HuH-7 (cell line): ENCODE results near the gene HMCN2.
"Not testable (repeated sequence)": the region's sequence is repeated elsewhere in the genome, so short reads cannot be mapped to it uniquely, and the experiment has no call there.

Source experiments
- DNase-seq: peaks from one replicate; pipeline ENCODE4 v3.0.0; 2011; ENCODE audit warnings: low spot score

HMCN2 gene

DNA sequence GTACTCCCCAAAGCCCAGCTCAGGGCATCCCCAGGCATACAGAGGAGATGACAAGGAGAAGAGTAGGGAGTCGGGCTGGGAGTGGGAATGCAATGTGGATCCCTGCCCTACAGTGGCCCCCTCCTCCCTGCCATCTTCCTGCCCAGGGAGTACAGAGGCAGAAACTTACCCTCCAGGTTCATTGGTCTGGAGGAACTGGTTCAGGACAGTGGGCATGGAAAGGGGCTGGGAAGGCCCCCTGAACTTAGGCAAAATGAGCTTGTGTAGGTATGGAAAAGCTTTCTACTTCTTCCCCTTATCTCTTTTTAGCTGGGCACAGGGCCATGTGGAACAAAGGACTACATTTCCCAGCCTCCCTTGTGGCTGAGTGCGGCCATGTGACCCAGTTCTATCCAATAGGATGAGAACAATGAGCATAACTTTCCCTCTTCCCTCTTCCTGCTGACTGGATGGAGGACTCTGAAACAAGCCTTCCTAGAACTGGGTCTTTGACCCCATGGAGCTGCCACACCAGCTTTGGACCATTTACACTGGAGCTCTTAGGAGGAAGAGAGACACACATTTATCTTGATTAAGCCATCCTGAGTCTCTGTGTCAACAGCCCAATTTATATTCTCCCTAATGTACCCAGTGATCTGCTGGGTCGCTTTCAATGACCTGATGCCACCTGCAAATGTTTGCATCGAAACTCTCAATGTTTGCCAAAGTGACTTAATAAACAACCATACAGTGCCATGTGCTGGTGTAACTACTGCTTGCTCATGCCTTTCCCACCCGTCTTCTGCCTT, 25.0 kb upstream of the HMCN2 start:
- peak; percentile 80 for DNase-seq

DNA sequence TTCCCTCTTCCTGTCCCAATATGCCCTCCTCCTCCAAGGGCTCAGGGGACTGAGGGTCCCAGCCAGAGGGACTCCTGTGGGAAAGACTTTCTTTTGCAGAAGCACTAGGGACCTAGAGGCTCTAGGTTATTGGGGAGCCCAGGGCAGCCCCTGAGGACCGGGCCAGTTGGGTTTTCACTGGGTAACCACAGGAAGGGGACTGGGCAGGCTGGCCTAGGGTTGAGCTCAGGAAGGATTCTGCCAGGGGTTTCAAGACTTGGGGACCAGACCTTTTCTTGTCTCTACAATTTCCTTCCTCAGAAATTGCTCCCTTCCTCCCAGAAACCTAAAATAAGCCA, 24.4 kb upstream of the HMCN2 start:
- DNase-seq, result no peak

DNA sequence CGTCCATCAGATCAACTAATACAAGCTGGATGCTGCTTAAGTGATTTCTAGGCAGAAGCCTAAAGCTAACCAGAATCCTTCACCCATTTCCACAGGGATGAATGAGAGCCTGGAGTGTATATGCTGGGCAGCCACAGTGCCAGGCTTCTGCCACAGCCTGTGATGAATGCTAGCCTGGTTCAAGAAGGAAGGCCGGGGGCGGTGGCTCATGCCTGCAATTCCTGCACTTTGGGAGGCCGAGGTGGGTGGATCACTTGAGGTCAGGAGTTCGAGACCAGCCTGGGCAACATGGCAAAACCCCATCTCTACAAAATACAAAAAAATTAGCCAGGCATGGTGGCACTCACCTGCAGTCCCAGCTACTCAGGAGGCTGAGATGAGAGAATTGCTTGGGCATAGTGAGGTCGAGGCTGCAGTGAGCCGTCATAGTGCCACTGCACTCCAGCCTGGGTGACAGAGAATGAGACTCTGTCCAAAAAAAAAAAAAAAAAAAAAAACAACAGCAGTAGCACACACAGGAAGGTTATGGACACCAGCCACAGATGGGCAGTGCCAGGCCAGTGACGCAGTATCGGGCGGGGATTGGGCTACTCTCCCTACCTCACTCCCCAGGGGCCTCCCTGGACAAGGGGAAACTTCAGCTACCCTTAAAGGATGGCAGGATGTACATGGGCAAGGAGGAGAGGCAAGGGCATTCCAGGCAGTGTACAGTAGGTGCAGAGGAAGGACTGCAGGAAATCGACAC, 23.1 kb upstream of the HMCN2 start:
- no peak for DNase-seq

DNA sequence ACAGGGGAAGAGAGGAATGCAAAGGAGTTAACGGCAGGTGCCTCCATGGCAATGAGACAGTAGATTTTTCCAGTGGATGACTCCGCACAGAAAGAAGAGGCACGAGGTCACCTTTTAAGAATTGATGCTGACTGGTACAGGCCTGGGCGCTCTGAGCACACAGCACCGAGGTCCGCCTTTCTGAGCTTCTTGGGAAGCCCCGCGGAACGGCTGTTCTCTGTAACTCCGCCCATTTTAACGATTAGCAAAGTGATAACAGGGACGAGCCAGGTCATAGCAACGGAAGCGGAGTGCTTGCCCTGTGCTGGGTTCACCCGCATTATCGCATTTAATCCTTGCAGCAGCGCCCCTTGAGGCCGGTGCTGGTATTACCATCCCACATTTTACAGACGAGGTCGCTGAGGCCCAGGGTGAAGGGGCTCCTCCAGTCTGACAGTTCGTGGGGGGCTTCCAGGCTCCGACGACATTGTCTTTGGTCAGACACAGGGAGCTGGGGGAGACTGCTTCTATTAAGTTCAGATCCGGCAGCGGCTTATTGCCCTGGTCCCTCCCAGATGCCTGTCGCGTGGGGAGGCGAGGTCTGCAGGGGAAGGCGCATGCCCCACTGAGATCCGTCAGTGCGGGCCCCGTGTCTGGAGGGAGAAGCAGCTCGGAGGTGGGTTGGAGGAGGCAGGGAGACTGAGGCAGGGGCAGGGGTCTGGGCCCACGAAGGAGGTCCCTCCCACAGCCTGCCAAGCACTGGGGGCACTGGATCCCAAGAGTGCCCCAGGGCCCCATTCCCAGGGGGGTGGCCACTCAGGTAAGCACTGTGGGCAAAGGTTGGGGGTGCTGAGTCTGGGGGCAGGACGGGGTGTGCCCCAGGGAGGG, 22.3 kb upstream of the HMCN2 start:
- DNase-seq, result peak; percentile 83

DNA sequence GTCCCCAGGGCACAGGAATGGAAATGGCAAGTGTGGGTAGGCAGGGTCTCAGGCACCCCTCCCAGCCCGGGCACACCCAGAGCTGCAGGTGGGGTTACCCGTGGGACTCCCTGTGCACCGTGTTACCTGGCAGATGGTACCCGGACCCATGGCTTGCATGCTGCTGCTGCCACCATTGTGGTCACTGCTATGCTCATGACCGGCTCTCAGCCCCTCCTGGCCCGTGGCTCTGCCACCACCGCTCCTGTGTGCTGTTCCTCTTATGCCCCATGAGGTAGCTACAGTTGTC, 21.7 kb upstream of the HMCN2 start:
- DNase-seq, result no peak

DNA sequence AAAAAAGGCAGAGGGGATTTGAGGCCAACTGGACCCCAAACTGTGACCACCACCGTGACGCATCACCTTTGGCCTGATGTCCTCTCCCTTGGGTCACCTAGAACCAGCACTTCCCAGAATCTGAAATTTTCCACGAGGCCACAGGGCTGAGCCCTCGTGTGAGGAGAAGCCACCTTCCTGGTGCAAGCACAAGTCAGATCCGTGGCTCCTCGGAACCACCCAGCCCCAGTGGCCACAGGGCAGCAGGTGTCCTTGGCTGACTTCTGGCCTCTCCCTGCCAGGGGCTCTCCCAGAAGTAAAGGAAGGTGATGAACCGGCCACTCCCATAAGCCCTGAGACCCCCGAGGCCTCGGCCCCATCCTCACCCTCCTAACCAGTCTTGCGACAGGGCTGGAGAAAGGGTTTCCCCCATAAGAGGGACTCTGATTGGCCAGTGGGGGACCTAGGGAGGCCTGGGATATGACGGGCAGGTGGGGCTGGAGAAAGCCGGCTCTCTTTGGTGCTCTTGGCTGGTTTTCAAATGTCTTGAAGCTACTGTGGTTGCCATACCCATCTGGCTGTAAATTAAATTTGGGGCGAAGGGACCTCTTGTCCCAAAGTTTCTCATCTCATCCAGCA, 20.9 kb upstream of the HMCN2 start:
- DNase-seq, result no peak

DNA sequence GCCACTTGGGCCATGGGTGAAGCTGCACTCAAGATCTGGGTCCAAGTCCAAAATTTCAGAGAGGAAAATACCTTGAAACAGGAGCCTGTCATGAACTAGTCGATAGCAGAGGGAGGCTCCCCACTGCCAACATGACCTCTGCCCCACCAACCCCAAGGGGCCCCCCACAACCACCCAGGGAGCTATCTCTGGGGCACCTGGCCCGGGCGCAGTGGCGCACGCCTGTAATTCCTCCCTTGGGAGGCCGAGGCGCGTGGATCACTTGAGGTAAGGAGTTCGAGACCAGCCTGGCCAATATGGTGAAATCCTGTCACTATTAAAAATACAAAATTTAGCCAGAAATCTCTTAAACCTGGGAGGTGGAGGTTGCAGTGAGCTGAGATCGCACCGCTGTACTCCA, 20.1 kb upstream of the HMCN2 start:
- no peak for DNase-seq

DNA sequence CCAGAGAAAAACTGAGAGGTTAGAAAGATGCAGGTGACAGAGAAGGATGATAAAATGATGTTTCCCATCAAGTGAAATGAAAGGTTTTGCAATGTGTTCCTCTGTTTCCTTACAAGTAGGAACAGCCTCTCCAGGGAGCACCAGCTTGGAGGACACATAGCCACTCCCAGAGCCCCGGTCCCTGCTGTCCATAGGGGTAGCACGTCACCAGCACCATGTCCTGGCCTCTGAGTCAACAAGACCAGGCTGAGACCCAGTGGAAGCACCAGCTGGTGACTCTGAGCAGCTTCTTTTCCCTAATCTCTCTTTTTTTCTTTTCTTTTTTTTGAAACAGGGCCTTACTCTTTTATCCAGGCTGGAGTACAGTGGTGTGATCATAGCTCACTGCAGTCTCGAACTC, 19.4 kb upstream of the HMCN2 start:
- DNase-seq, result no peak

DNA sequence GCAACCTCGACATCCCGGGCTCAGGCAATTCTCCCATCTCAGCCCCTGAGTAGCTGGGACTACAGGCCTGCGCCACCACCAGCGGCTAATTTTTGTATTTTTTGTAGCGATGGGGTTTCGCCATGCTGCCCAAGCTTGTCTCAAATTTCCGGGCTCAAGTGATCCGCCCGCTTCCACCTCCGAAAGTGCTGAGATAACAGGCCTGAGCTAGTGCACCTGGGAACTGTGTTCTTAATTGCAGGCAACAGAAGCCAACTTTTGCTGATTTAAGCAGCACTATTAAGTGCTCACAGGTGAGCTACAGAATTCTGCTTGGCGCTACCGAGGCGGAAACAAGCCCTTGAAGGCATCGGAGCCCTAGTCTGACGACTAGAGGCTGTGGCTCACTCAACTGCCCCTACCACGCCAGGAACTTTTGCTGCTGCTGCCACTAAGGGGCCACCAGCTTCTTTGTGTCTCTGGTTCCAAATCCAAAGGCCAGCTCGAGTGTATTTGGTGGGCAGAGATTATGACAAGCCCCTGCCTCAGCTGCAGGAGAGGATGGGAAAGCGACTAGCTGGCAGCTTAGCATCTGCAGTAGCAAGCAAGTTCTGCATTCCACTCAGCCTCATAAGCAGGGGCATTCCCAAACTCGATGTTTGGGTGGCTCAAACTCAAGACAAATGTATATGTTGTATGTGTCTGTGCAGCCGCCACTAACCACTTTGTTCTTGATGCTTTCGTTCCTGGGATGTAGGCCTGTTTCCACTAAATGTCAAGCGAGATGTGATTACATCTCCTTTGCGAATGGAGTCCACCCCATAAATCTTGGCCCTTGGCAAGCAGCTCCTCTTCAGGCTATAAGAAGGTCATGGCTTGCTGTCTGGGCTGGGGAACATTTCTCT, 10.6 kb upstream of the HMCN2 start:
- DNase-seq, result no peak

DNA sequence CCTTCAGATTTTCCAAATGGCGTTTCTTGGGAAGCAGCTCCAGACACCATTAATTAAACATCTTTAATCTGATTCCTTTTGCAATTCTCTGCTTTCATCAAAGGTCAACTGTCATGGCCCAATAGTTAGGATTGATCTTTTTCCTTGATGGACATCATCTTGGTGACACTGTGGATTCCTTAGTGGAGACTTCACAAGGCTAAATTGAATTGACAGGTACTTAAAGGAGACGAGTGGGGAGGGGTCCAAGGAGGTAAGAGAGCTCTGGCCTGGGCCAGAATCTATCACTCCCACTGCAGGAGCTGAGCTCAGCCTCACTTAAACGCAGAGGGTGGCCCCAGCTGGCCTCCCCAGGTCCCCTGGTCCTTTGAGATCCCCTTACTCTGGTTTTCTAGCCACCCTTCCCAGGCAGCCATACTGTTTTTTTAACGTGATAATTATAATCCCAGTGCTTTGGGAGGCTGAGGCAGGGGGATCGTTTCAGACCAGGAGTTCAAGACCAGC, 9.9 kb upstream of the HMCN2 start:
- no peak for DNase-seq

DNA sequence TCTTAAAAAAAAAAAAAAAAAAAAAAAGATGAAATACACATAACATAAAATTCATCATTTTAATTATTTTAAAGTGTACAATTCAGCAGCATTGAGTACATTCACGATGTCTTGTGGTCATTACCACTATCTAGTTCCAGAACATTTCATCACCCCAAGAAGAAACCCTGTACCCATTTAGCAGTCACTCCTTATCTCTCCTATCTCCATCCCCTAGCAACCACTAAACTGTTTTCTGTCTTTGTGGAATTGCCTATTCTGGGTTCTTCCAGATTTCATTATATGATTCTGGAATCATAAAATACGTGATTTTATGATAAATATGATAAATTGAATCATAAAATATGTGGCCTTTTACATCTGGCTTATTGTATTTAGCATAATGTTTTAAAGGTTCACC, 8.9 kb upstream of the HMCN2 start:
- DNase-seq, result no peak

DNA sequence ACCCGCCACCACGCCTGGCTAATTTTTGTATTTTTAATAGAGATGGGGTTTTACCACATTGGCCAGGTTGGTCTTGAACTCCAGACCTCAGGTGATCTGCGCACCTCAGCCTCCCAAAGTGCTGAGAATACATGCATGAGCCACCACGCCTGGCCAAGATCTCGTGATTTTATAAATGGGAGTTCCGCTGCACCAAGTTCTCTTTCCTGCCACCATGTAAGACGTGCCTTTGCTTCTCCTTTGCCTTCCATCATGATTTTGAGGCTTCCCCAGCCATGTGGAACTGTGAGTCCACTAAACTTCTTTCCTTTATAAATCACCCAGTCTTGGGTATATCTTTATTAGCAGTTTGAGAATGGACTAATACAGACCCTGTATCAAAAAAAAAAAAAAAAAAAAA, 7.4 kb upstream of the HMCN2 start:
- not testable (repeated sequence) for DNase-seq

DNA sequence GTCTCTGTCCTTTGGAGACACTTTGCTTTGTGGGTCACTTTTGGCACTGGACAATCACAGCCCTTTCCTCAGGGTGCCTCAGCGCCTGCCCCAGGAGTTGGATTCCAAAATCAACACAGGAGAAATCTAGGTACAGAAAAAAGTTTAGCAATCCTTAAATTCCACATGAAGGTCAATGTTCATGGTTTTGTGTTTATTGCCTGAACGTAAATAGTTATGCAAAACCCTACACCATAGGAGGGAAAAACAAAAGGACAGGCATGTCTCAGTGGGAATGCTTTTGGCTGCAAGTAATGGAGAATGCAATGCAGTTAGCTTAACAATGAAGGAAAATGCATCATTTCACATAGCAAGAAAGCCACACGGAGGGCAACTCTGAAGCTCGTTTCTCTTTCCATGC, 6.5 kb upstream of the HMCN2 start:
- no peak for DNase-seq

DNA sequence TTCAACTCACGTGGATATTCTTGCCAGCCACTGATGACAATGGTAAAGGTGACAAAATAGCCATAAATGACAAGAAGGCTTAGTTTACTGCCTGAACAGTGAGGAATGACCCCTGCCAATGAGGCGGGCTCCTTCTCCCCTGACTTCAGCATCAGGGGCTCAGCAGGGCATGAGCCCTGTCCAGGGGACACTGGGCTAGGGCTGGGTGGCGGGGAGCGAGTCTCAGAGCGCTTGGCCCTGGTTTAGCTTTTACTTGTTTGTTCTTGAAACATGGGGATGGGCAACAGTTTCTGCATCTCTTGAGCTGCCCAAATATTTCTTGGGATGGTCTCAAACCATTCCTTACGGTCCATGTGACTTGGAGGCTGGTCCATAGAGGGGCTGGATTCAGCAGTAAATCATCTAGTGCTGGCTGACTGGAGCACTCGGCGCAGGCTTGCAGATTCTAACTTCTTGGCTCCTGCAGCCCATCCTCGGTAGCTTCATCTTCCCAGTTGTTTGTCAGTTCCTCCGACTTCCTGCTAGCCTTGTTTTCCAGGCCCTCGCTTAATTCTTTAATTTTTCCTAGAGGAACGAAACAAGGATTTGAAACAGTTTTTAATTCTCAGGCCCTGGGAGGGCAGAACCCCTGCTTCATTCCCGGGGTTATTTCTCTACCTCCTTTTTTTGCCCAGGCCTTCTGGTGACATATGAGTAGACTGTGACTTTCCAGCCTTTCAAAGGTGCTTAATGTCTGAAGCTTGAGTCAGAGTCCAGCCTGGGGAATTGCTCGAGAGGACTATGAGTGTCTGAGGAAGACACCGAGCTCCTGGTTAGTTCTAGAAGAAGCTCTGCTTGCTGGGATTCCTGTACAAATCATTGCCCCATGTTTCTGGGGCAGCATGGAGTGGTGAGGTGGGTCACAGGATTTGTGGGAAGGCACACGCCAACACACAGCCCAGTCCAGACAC, 4.5 kb upstream of the HMCN2 start:
- DNase-seq, result no peak

DNA sequence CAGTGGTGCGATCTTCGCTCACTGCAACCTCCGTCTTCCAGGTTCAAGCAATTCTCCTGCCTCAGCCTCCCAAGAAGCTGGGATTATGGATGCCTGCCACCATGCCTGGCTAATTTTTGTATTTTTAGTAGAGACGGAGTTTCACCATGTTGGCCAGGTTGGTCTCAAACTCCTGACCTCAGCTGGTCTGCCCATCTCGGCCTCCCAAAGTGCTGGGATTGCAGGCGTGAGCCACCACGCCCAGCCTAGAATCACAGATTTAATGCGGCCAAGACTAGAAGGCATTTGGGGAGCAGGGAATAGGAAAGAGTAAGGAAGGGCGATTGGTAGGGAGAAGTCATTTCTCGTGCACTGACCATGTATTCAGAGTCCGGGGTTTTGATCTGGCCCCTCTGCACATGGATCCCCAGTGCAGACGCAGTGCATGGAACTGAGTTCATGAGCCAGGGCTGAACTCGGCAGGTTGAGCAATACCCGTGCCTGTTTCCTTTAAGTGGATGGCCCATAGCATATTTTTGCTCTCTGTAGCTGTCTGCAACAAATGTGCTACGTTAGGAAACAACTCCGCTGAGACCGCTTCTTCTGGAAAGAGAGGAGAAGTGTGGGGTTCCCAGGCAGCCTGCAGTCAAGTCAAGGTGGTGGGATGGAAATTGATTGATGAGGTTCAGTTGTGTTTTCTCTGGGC, 3.4 kb upstream of the HMCN2 start:
- peak; percentile 62 for DNase-seq

DNA sequence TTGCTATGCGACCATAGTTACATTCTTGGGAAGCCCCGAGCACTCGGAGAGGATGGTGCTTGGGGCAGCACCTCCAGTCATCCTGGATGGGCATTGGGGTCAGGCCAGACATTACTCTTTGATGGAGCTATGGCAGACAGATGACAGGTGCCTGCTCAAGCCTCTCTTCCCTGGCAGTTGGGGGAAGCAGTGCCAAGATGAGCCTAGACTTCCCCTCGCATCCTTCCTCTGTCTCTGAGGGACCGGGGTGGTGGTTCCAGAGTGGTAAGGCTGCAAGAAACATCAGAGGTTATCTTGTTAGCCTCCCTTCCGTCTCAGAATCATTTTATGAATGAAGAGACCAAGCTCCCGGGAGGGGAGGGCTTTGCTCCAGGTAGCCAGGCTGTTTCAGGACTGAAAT, 2.8 kb upstream of the HMCN2 start:
- no peak for DNase-seq

DNA sequence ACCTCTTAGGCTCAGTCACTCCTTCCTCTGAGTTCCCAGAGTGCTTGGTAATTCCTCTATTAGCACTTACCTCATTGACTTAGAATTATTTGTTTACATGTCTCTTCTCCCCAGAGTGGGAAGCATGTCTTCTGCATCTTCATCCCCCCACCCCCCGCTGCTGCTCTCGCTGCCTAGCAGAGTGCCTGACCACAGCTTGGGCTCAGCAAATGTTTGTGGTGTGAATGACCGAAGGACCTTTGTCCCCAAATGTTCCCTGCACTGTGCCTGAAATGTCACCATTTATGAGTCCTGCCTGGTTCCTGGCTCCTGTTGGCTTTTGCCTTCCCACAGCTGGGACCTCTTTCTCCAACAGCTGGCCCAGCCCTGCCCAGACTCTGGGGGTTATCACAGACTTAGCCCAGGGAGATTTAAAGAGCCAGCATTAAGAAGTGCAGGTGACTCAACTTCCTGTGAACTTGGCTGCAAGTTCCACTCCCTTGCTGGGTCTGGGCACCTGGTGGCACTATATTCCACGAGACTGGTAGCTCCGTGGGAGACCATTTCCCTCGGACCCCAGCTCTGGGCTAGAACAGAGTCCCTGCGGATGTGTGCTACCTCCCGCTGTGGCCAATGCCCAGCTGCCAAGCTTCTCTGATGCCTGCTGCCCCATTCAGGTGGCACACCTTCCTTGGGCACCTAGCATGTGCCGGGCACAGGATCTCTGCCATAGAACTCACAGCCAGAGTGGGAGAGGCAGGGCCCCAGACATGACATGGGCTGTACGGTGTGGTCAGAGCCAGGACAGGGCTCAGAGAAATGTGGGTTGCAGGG, 1.8 kb upstream of the HMCN2 start:
- peak; percentile 75 for DNase-seq

DNA sequence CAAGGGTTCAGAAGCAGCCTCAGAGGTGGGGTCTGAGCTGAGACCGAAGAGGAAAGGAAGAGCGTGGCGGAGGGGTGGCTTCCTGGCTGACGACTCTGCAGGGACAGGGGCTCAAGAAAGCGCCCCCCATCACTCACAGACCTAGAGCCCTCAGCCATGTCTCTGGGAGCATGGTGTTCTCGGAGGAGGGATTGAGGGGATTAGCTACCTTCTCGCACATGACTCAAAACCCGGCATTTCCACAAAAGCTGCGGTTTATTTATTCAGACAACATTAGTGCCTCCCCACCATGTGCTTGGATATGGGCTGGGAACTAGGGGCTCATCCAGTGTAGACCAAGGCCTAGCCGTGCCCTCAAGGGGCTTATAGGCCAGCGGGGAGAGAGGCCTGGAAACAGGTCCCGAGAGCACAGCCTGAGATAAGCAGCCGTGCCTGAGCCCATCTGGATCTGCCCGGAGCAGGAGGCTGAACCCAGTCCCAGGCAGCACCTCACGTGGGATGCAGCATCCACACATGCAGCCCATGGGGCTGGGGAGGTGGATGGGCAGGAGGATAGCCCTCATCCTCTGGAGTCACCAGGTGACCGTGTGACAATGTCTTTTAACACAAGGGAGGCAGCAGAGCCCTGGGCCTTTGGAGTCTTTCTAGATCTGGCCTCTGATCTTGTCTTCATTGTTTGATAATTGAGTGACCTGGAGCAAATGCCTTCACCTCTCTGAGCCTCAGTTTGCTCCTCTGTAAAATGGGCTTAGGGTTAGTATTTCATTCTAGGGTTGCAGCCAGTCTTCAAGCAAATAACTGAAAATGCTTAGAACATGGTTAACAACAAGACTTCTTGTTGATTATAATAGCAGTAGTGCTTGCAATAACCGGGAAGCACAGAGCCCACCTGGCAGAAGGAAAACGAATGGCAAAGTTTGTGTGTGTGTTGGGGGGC, 878 bp upstream of the HMCN2 start:
- DNase-seq, result no peak
